ENCODE results near the gene CDC14B. TPM values are rescaled to one million over a fixed set of nuclear protein-coding genes. Genes with fewer than 3 reads are reported as not detected.

The CDC14B gene
- total RNA-seq, 4 donors from 2014 or later: 19.8 to 28.8 (median 23.6) TPM

DNA sequence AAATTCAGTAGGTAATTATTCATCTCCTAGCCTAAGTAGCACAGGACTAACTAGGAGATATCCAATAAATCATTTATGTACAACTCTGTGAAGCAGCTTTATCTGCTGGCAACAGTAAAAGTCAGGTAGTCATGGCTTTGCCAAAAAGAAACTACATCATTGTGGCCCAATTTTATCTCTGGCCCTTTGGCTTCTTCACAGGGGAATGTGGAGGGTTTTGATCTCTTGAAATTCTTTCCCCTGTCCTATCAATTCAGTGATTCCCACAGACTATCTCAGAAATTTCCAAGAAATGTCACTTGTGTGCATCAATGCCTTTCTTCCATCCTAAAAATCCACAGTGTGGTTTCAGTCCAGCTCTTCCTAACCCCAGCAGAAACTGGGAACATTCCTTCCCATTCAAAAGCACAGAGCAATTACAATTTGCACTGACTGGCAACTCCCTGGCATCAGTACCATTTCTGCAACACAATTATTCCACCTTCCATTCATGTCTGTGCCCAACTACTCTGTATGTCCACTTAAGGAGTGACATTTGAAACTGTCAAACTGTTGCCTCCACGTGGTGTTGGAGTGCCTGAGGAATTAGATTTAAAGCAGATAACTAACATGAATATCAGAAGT is 6.6 kb downstream of the CDC14B start:
- no peaks in the 10 kb centered on the region for H3K36me3 ChIP-seq
- H3K27me3 ChIP-seq: no peaks in the 10 kb centered on the region
- no peak overlapping the region for H3K4me3 ChIP-seq
- no peak for TF ChIP-seq EP300 (IDR thresholded peaks at IDR 0.05)
- no peak for TF ChIP-seq POLR2A (IDR thresholded peaks at IDR 0.05)
- no peak for TF ChIP-seq POLR2AphosphoS5 (IDR thresholded peaks at IDR 0.05)
- peak overlapping the region; percentile 66 to 77 (median 72) for H3K27ac ChIP-seq
- no peaks in the 10 kb centered on the region for H3K9me3 ChIP-seq
- WGBS, 2 donors (ENCODE audit: low coverage in 1 of 2): 17 to 25% methylated on average over 1 of the region's 1 CpG
- ATAC-seq: no peak
- peaks cover 3 to 46% (median 15%) of the 10 kb centered on the region in 3 donors for H3K4me1 ChIP-seq

DNA sequence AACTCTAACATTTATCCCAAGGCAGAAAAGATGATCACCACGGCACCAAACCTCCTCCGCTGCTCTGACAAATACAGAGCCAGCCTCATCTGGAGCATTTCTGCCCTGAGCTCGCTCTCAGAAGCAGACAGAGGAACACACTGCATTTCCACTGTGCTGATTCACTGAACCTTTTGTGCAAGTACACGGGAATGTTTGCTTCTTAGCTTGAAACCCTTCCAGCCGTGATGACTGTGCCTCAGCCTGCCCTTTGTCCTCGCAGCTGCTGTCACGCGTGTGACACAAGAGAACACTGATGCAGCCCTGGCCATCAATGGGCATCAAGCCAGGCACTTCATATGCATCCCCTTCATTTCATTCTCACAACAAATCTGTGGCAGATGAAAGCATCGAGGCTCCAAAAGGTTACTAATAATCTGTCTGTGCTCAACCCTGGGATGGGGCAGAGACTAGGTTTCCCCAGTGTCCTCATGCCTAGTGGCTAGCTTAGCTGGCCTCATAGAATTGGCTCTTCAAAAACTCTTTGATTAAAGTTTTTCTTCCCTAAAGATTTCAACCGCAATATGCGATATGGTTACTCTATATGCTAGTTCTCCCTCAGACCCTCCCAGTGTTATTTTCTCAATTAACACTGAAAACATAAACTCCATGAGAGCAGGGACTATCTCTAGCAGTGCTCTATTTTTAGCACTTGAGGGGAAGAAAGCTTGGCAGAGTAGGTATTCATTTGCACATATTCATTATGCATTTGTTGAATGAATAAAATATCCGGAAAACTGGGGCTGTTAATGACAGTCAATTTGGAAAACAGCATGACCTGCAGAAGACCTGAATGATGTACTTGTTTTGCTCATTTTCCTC is 7.3 kb downstream of the CDC14B start:
- Histone ChIP-seq H3K27ac (peak overlapping the region; percentile 66 to 77 (median 72)), H3K4me3 (peak overlapping the region in 1 of 2 donors; percentile 18), H3K4me1 (peaks cover 3 to 41% (median 15%) of the 10 kb centered on the region in 3 donors), H3K36me3 (no peaks in the 10 kb centered on the region), H3K27me3 (no peaks in the 10 kb centered on the region), H3K9me3 (no peaks in the 10 kb centered on the region)
- 30 to 43% methylated on average over 11 of the region's 12 CpGs for WGBS, 2 donors (ENCODE audit: low coverage in 1 of 2)
- TF ChIP-seq, protein P1, sequence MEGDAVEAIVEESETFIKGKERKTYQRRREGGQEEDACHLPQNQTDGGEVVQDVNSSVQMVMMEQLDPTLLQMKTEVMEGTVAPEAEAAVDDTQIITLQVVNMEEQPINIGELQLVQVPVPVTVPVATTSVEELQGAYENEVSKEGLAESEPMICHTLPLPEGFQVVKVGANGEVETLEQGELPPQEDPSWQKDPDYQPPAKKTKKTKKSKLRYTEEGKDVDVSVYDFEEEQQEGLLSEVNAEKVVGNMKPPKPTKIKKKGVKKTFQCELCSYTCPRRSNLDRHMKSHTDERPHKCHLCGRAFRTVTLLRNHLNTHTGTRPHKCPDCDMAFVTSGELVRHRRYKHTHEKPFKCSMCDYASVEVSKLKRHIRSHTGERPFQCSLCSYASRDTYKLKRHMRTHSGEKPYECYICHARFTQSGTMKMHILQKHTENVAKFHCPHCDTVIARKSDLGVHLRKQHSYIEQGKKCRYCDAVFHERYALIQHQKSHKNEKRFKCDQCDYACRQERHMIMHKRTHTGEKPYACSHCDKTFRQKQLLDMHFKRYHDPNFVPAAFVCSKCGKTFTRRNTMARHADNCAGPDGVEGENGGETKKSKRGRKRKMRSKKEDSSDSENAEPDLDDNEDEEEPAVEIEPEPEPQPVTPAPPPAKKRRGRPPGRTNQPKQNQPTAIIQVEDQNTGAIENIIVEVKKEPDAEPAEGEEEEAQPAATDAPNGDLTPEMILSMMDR (IDR thresholded peaks at IDR 0.05): no peak
- TF ChIP-seq EP300 (IDR thresholded peaks at IDR 0.05): no peak
- TF ChIP-seq POLR2A (IDR thresholded peaks at IDR 0.05): no peak
- TF ChIP-seq POLR2AphosphoS5 (IDR thresholded peaks at IDR 0.05): peak; percentile 84
- ATAC-seq: peak; percentile 87

DNA sequence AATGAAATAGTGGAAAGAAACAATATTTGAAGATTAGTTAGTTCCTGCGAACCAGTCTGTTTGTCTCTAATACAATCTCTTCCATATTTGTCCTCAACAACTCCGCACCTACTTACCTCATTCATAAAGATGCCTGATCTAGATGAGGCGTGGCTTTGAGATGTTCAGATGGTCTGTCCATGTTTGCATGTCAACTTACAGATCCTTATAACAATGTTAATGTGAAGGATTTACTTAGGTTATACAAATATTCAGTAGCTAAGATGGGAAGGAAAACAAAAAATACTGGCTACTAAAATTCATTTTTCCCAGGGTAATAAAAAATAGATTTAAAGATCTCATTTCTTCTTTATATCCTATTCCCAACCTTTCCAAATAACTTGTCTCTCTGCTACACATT is 8.3 kb downstream of the CDC14B start:
- H3K4me1 ChIP-seq: peaks cover 3 to 41% (median 15%) of the 10 kb centered on the region in 3 donors
- H3K4me3 ChIP-seq: no peak overlapping the region
- peak overlapping the region; percentile 20 to 77 (median 66) for H3K27ac ChIP-seq
- H3K9me3 ChIP-seq: no peaks in the 10 kb centered on the region
- no peaks in the 10 kb centered on the region for H3K36me3 ChIP-seq
- WGBS, 2 donors (ENCODE audit: low coverage in 1 of 2): 89 to 100% methylated on average over 3 of the region's 3 CpGs
- no peak for ATAC-seq
- H3K27me3 ChIP-seq: no peaks in the 10 kb centered on the region
- TF ChIP-seq POLR2A (IDR thresholded peaks at IDR 0.05) (no peak), POLR2AphosphoS5 (IDR thresholded peaks at IDR 0.05) (no peak), EP300 (IDR thresholded peaks at IDR 0.05) (no peak)
- TF ChIP-seq, protein P1 (IDR thresholded peaks at IDR 0.05): no peak

DNA sequence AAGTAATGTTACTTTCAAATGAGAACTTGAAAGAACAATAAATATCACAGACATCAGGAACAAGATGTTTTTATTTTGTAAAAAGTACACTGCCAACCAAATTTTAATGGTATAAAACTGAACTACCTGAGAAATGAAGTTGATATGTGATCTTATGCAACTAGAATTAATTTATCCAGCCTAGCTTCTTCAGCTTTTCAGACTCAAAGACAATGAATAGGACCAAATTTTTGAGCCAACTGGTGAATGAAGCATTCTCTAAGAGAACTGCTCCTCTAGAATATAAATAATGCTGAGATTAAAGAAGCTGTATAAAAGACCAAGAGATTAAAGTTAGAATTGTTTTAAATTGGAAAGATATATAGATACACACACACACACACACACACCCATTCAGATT is 9.9 kb downstream of the CDC14B start:
- Histone ChIP-seq H3K9me3 (no peaks in the 10 kb centered on the region), H3K27ac (no peak overlapping the region), H3K27me3 (no peaks in the 10 kb centered on the region), H3K4me3 (no peak overlapping the region), H3K4me1 (peaks cover 3 to 39% (median 15%) of the 10 kb centered on the region in 3 donors), H3K36me3 (no peaks in the 10 kb centered on the region)
- ATAC-seq: no peak
- TF ChIP-seq POLR2AphosphoS5 (IDR thresholded peaks at IDR 0.05): no peak
- no peak for TF ChIP-seq POLR2A (IDR thresholded peaks at IDR 0.05)
- TF ChIP-seq, protein P1 (IDR thresholded peaks at IDR 0.05): no peak
- TF ChIP-seq EP300 (IDR thresholded peaks at IDR 0.05): no peak

DNA sequence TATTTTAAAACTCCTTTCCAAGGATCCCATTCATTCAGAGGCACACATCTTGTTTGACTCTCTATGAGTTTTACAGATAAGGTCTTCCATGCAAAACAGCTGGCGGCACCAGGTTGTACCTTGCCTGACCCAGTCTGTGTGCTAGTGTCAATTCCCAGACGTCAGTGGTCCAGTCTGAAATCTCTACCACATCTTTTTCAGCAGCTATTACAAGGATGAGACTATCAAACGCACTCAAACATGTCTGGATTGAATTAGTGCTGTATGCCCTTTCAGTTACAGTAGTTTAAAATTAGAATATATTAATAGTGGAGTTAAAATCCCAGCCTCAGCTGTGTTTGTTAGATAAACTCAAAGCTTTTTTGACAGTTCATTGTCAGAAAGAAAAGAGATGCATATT is 11.7 kb downstream of the CDC14B start:
- Histone ChIP-seq H3K36me3 (no peaks in the 10 kb centered on the region), H3K9me3 (no peaks in the 10 kb centered on the region), H3K4me3 (no peak overlapping the region), H3K4me1 (peaks cover 8 to 37% (median 12%) of the 10 kb centered on the region in 3 donors), H3K27ac (no peak overlapping the region), H3K27me3 (no peaks in the 10 kb centered on the region)
- 87 to 92% methylated on average over 3 of the region's 3 CpGs for WGBS, 2 donors (ENCODE audit: low coverage in 1 of 2)
- no peak for ATAC-seq
- TF ChIP-seq EP300 (IDR thresholded peaks at IDR 0.05): no peak

All from gastroesophageal sphincter (tissue), 4 donors.